SH-SY5Y (cell line): ENCODE results near the gene KL.

Experiments used
- GATA2 ChIP-seq: IDR thresholded peaks from 2 replicates; pipeline ENCODE4 v1.6.1; 2011; ENCODE audit warnings: mild to moderate bottlenecking, low read depth, low read length
- GATA3 ChIP-seq: IDR thresholded peaks from 2 replicates; pipeline ENCODE4 v1.6.1; 2011; ENCODE audit warnings: low read depth, mild to moderate bottlenecking, low read length, moderate library complexity

DNA sequence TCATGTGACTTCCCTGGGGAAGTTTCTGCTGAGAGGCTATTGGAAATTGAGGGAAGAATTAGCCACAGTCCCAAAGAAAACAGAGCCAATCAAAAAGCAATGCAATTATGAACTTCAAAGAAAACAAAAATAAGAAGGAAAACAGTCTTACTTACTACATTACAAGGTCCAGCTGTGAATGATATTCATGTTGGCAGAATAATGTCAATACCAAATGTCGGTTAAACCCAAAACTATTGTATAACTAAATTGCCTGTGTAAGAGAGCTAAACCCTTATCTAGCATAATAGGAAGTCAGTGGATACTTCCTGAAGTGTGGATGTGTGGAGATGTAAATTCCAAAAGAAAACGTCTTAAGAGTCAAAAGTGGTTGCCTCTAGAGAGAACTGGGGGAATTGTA is 12.4 kb downstream of the KL start:
- no peak for TF ChIP-seq GATA2
- TF ChIP-seq GATA3: no peak
